ENCODE results near the gene ATF7IP2. TPM values are rescaled to one million over a fixed set of nuclear protein-coding genes. Genes with fewer than 3 reads are reported as not detected.

ATF7IP2 gene
- total and polyA plus RNA-seq, 2 donors (not counting 3 experiments of a cell fraction or from before 2014, with no cell fraction given), result 9.7 to 14.6 TPM

DNA sequence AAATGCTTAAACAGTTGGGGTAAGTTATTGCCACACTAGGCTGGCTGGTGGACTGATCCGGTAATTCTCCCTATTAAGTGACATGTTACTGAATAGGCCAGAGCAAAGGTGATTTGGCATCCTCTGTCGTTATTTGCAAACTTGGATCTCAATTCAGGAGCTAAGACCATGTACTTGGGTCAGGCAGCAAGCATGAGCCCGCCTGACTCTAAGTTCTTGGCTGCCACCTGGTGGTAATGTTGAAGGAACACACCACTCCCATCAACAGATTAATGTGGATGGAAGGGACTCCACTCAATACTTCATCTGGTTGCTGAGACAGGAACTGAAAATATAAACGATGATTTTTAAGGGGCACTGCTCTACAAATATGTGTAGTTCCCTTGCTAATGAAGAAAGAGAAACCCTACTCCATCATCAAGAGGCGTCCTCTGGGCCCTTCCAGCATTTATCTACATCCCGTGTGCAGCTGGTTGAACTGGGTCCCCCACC, 123.7 kb downstream of the ATF7IP2 start:
- CTCF ChIA-PET, result interaction anchor here (0.5 to 2.9 kb wide), 32 partner anchors 12 to 1942 kb away, joined by 3 to 90 read pairs (median 5); partner anchors contain the start of genes ATF7IP2 and NUBP1
- Histone ChIP-seq H3K4me2 (ENCODE audit: insufficient read depth, low read length) (no peak overlapping the region), H3K79me2 (ENCODE audit: control insufficient read depth, insufficient read depth, low read length) (no peaks in the 10 kb centered on the region), H2AFZ (ENCODE audit: low read depth, low read length) (no peak overlapping the region), H3K27ac (ENCODE audit: insufficient read depth, low read depth, low read length) (no peak overlapping the region), H3K4me1 (ENCODE audit: control insufficient read depth, extremely low read depth, insufficient read depth, low read length) (no peaks in the 10 kb centered on the region), H3K9ac (replicated peaks; ENCODE audit: extremely low read depth, insufficient read depth, low read length) (no peak overlapping the region), H3K36me3 (ENCODE audit: control insufficient read depth in 2 of 2, extremely low read depth in 1 of 2, insufficient read depth in 2 of 2, low read length in 2 of 2) (no peaks in the 10 kb centered on the region), H3K27me3 (ENCODE audit: control insufficient read depth in 2 of 2, insufficient read depth in 2 of 2, low read length in 2 of 2) (peaks cover 0 to 4% of the 10 kb centered on the region in 2 experiments), H3K9me1 (replicated peaks; ENCODE audit: control insufficient read depth, extremely low read depth, insufficient read depth, low read length) (no peaks in the 10 kb centered on the region), H3K4me3 (replicated peaks in 1 of 3; ENCODE audit: insufficient read depth in 1 of 3, low read depth in 1 of 3, low read length in 3 of 3) (no peak overlapping the region), H4K20me1 (replicated peaks; ENCODE audit: control insufficient read depth, extremely low read depth, insufficient read depth, low read length) (no peaks in the 10 kb centered on the region), H3K9me3 (replicated peaks; ENCODE audit: control insufficient read depth, insufficient read depth, low read length) (no peaks in the 10 kb centered on the region)
- no TSS peak for BruUV-seq (replicated peaks)
- peak; percentile 62 for DNase-seq (ENCODE audit: low read depth, low spot score)
- dilution Hi-C loops (cut with MboI; ENCODE audit: extremely low pct_ligation_motif_present, low sequenced_read_pairs) (no loop called here), intact Hi-C loops (cut with micrococcal nuclease) (loop anchor here (1.0 to 2.0 kb wide), 6 partner anchors 123 to 1371 kb away; partner anchors contain the start of gene ATF7IP2)
- TF ChIP-seq, protein P1, sequence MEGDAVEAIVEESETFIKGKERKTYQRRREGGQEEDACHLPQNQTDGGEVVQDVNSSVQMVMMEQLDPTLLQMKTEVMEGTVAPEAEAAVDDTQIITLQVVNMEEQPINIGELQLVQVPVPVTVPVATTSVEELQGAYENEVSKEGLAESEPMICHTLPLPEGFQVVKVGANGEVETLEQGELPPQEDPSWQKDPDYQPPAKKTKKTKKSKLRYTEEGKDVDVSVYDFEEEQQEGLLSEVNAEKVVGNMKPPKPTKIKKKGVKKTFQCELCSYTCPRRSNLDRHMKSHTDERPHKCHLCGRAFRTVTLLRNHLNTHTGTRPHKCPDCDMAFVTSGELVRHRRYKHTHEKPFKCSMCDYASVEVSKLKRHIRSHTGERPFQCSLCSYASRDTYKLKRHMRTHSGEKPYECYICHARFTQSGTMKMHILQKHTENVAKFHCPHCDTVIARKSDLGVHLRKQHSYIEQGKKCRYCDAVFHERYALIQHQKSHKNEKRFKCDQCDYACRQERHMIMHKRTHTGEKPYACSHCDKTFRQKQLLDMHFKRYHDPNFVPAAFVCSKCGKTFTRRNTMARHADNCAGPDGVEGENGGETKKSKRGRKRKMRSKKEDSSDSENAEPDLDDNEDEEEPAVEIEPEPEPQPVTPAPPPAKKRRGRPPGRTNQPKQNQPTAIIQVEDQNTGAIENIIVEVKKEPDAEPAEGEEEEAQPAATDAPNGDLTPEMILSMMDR (IDR thresholded peaks at IDR 0.05; ENCODE audit: extremely low read depth in 1 of 2, insufficient read depth in 1 of 2, low read depth in 1 of 2, low read length in 2 of 2), result peak; percentile 57 to 65
- TF ChIP-seq POLR2A (IDR thresholded peaks at IDR 0.05; ENCODE audit: low read depth, low read length) (no peak), POLR2AphosphoS5 (IDR thresholded peaks at IDR 0.05; ENCODE audit: insufficient read depth, low read depth, low read length) (no peak)
- POLR2A ChIA-PET, result no interaction called here
- peak; percentile 91 for FAIRE-seq

DNA sequence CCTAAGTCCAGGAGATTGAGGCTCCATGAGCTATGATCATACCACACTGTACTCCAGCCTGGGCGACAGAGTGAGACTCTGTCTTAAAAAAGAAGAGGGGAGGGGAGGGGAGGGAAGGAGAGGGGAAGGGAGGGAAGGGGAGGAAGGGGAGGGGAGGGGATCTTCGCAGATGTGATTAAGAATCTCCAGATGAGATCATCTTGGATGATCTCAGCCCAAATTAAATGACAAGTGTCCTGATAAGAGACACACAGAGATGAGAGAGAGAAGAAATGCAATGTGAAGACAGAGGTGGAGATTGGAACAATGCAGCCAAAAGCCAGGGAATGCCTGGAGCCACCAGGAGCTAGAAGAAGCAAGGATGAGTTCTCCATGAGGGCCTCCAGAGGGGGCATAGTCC, 124.4 kb downstream of the ATF7IP2 start:
- dilution Hi-C loops (cut with MboI; ENCODE audit: extremely low pct_ligation_motif_present, low sequenced_read_pairs), result no loop called here
- H4K20me1 ChIP-seq (replicated peaks; ENCODE audit: control insufficient read depth, extremely low read depth, insufficient read depth, low read length), result no peaks in the 10 kb centered on the region
- no peaks in the 10 kb centered on the region for H3K4me1 ChIP-seq (ENCODE audit: control insufficient read depth, extremely low read depth, insufficient read depth, low read length)
- CTCF ChIA-PET, result interaction anchor here (0.5 to 2.9 kb wide), 14 partner anchors 18 to 1943 kb away, joined by 3 to 90 read pairs (median 5); partner anchors contain the start of gene NUBP1
- no peak overlapping the region for H2AFZ ChIP-seq (ENCODE audit: low read depth, low read length)
- no peak overlapping the region for H3K9ac ChIP-seq (replicated peaks; ENCODE audit: extremely low read depth, insufficient read depth, low read length)
- intact Hi-C loops (cut with micrococcal nuclease), result no loop called here
- H3K36me3 ChIP-seq (ENCODE audit: control insufficient read depth in 2 of 2, extremely low read depth in 1 of 2, insufficient read depth in 2 of 2, low read length in 2 of 2), result no peaks in the 10 kb centered on the region
- TF ChIP-seq, protein P1 (IDR thresholded peaks at IDR 0.05; ENCODE audit: extremely low read depth in 1 of 2, insufficient read depth in 1 of 2, low read depth in 1 of 2, low read length in 2 of 2), result no peak
- no peak for TF ChIP-seq FOS (IDR thresholded peaks at IDR 0.05; ENCODE audit: borderline replicate concordance, insufficient read depth, low read length)
- TF ChIP-seq, protein P2, sequence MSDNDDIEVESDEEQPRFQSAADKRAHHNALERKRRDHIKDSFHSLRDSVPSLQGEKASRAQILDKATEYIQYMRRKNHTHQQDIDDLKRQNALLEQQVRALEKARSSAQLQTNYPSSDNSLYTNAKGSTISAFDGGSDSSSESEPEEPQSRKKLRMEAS (IDR thresholded peaks at IDR 0.05; ENCODE audit: insufficient read depth, insufficient read length), result no peak
- no peak for TF ChIP-seq JUN (IDR thresholded peaks at IDR 0.05; ENCODE audit: borderline replicate concordance, insufficient read depth, insufficient read length, low read depth)
- no peak for TF ChIP-seq EZH2 (IDR thresholded peaks at IDR 0.05; ENCODE audit: borderline replicate concordance, low read depth, low read length, severe bottlenecking)
- TF ChIP-seq MYC (IDR thresholded peaks at IDR 0.05; ENCODE audit: low read depth, low read length), result no peak
- no peak for TF ChIP-seq GATA2 (IDR thresholded peaks at IDR 0.05; ENCODE audit: insufficient read depth, insufficient read length, low read depth, low read length)
- TF ChIP-seq POLR2A (IDR thresholded peaks at IDR 0.05; ENCODE audit: low read depth, low read length), result no peak
- TF ChIP-seq POLR2AphosphoS5 (IDR thresholded peaks at IDR 0.05; ENCODE audit: insufficient read depth, low read depth, low read length), result no peak
- H3K27ac ChIP-seq (ENCODE audit: insufficient read depth, low read depth, low read length), result no peak overlapping the region
- POLR2A ChIA-PET, result no interaction called here
- no peaks in the 10 kb centered on the region for H3K9me3 ChIP-seq (replicated peaks; ENCODE audit: control insufficient read depth, insufficient read depth, low read length)
- FAIRE-seq (no peak), DNase-seq (ENCODE audit: low read depth, low spot score) (no peak)
- H3K4me2 ChIP-seq (ENCODE audit: insufficient read depth, low read length), result no peak overlapping the region
- no peaks in the 10 kb centered on the region for H3K9me1 ChIP-seq (replicated peaks; ENCODE audit: control insufficient read depth, extremely low read depth, insufficient read depth, low read length)
- no TSS peak for BruUV-seq (replicated peaks)
- H3K4me3 ChIP-seq (replicated peaks in 1 of 3; ENCODE audit: insufficient read depth in 1 of 3, low read depth in 1 of 3, low read length in 3 of 3), result no peak overlapping the region
- no peaks in the 10 kb centered on the region for H3K79me2 ChIP-seq (ENCODE audit: control insufficient read depth, insufficient read depth, low read length)
- peaks cover 0 to 4% of the 10 kb centered on the region in 2 experiments for H3K27me3 ChIP-seq (ENCODE audit: control insufficient read depth in 2 of 2, insufficient read depth in 2 of 2, low read length in 2 of 2)
